Urinary bladder (tissue), 4 donors: ENCODE data around the gene CYP4F2. TPM values are rescaled to one million over a fixed set of nuclear protein-coding genes. Genes with fewer than 3 reads are reported as not detected.
"Not testable (repeated sequence)": the region's sequence is repeated elsewhere in the genome, so short reads cannot be mapped to it uniquely, and the experiment has no call there.

Experiments
- DNase-seq: peaks from one replicate; pipeline ENCODE4 v3.0.0-alpha.2; 2015; ENCODE audit errors: extremely low spot score
- H3K27ac ChIP-seq: one replicate; pipeline ENCODE4 v1.5.1; 2013; ENCODE audit warnings: low read depth, mild to moderate bottlenecking, moderate library complexity
- H3K36me3 ChIP-seq: one replicate; pipeline ENCODE4 v1.6.1; 2013; ENCODE audit warnings: mild to moderate bottlenecking, moderate library complexity; ENCODE audit not compliant: insufficient read depth
- H3K4me1 ChIP-seq: one replicate; pipeline ENCODE4 v1.6.1; 2013; ENCODE audit warnings: mild to moderate bottlenecking, moderate library complexity; ENCODE audit not compliant: insufficient read depth
- H3K4me3 ChIP-seq: one replicate; pipeline ENCODE4 v1.5.1; 2013; ENCODE audit warnings: low read depth, low read length
- whole genome bisulfite sequencing: extraction: QIAGEN DNeasy Blood & Tissue Kit; methylation state at CpG from one replicate; pipeline ENCODE4 v1.1.7; 2013; 5-methylcytosine and 5-hydroxymethylcytosine counted together
- polyA plus RNA-seq: library from polyadenylated mRNA; stranded (reverse); fragments of 200-250 nt; gene quantifications from one replicate; pipeline ENCODE4 v1.2.3, GENCODE V29; 2013
- total RNA-seq: library from RNA; depleted of rRNA; stranded (reverse); fragments of >200 nt; gene quantifications from one replicate; pipeline ENCODE4 v1.2.3, GENCODE V29; 2014
- donor health status: healthy with polysubstance abuse.
- donor health status: healthy.

CYP4F2 gene
- total and polyA plus RNA-seq, 2 donors: 0.18 TPM; not detected in 1

DNA sequence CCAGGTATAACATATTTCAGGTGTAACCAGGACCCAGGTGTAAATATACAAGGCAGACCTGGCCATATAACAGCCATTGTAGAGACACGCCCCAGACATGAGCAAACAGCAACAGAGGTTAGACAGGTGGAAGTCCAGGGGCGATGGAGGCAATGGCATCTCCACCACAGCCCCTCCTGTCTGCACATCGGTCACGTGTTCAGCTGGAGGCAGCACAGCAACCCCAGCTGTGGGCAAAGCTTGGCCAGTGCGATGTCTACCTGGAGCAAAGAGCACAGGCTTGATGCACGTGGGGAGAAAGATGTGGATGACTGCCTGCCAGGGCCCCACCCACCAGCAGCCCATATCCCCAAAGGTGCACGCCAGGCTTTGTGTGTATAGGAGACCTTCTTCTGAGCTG is 4.4 kb downstream of the CYP4F2 start:
- no peak overlapping the region for H3K4me3 ChIP-seq
- no peak overlapping the region for H3K27ac ChIP-seq
- H3K4me1 ChIP-seq: no peaks in the 10 kb centered on the region
- DNase-seq: no peak
- 53% methylated on average over 7 of the region's 7 CpGs for WGBS
- H3K36me3 ChIP-seq: no peaks in the 10 kb centered on the region

DNA sequence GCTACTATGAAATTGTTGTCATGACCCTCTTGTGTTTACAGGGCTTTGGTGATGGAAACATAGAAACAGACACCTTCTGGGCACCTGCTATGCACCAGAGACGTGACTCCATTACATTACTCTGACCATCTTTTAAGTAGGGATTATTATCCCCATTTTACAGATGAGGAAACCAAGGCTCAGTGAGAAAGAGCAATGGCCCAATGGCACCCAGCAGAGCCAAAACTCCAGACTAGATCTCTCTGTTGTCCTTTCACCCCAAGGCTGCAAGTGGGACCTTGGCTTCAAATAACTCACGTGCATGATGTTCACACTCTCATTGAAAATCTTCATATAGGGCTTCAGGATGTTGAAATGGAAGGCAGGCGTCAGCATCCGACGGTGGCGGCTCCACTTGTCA is 5.9 kb downstream of the CYP4F2 start:
- H3K4me3 ChIP-seq: no peak overlapping the region
- no peak overlapping the region for H3K27ac ChIP-seq
- H3K36me3 ChIP-seq: no peaks in the 10 kb centered on the region
- WGBS: 78% methylated on average over 6 of the region's 6 CpGs
- DNase-seq: no peak
- no peaks in the 10 kb centered on the region for H3K4me1 ChIP-seq

DNA sequence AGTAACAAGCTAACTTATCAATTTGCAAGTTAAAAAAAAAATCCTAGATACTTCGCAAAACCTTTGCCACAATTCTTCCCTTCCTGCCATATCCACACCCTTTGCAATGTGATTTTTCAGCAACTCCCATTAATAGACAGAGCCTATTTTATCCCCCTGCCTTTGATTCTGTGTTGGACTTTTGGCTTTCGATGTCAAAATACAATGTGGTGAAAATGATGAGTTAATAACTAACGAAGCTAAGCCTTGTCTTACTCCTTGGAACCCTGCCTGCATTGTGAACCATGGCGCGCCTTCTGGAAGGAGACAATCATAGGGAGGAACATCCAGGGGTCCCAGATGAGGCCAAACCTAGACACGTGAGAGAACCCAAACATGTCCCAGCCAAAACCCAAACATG is 6.4 kb downstream of the CYP4F2 start:
- H3K4me3 ChIP-seq: no peak overlapping the region
- no peak for DNase-seq
- no peak overlapping the region for H3K27ac ChIP-seq
- WGBS: 77% methylated on average over 6 of the region's 6 CpGs
- no peaks in the 10 kb centered on the region for H3K4me1 ChIP-seq
- H3K36me3 ChIP-seq: no peaks in the 10 kb centered on the region

DNA sequence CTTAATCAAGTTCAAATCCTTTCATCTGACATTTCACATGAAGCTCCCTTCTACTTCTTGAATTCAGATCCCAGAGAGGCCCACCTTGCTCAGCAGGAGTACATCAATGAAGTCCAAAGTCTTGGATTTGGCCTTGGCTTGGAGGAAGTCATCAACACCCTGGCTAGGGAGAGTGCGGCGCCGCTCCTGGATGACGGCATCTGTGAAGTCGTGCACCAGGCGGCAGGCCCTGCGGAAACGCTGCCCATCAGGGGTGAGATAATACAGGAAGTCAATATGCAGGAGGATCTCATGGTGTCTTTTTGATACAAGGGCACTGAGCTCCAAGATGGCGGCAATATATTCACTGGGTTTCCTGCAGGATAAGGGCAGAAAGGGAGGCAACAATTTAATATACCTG is 8.5 kb downstream of the CYP4F2 start:
- not testable (repeated sequence) for H3K4me1 ChIP-seq, DNase-seq, H3K36me3 ChIP-seq, H3K27ac ChIP-seq, H3K4me3 ChIP-seq
- 88% methylated on average over 9 of the region's 9 CpGs for WGBS

DNA sequence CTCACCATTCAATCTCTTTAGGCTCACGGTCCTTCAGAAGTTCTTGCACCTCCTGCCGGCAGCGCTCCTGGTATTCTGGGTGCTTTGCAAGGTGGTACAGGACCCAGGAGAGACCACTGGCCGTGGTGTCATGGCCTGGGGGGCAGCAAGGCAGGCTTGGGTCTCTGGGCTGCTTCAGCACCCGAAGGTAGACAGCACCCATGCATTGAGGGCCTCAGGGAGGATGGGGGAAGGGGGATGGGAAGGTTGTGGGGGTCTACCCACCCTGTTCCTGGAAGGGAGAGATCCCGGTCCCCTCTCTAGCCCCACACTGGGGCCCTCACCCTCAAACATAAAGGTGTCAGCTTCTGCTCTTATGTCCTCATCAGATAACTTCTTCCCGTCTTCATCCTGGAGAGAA is 12.0 kb downstream of the CYP4F2 start:
- Histone ChIP-seq H3K27ac (no peak overlapping the region), H3K4me1 (no peaks in the 10 kb centered on the region), H3K36me3 (no peaks in the 10 kb centered on the region), H3K4me3 (no peak overlapping the region)
- whole genome bisulfite sequencing: 75% methylated on average over 7 of the region's 7 CpGs
- DNase-seq: no peak

DNA sequence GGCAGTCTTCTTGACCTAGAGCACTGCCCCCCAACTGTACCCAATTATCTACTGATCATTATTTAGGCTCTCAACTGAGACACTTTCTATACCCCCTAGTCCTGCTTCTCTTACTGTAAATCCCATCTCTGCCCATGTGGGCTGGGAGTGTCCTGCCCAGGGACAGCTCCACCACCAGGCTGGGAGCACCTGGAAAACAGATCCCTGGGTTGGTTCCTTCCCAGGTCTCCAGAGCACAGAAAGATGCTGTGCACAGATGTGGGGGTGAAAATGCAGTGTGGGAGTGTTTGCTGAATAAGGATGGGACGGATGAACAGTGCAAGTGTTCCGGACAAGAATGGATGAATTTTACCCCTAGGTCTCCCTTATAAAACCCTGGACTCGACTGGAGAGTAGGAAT is 12.7 kb downstream of the CYP4F2 start:
- H3K4me3 ChIP-seq: no peak overlapping the region
- H3K27ac ChIP-seq: no peak overlapping the region
- WGBS: 72% methylated on average over 3 of the region's 3 CpGs
- no peak for DNase-seq
- no peaks in the 10 kb centered on the region for H3K4me1 ChIP-seq
- H3K36me3 ChIP-seq: no peaks in the 10 kb centered on the region

DNA sequence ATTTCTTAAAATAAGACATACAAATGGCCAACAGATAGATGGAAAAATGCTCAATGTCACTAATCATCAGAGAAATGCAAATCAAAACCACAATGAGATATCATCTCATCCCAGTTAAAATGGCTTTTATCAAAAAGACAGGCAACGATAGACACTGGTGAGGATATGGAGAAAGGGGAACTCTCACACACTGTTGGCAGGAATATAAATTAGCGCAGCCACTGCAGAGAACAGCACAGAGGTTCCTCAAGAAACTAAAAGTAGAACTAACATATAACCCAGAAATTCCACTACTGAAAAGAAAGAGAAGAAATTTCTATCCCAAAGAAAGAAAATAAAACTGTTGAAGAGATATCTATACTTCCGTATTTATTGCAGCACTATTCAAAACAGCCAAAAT is 14.5 kb downstream of the CYP4F2 start:
- not testable (repeated sequence) for H3K27ac ChIP-seq, H3K36me3 ChIP-seq, H3K4me3 ChIP-seq, H3K4me1 ChIP-seq, DNase-seq
- 71% methylated on average over 3 of the region's 3 CpGs for WGBS

DNA sequence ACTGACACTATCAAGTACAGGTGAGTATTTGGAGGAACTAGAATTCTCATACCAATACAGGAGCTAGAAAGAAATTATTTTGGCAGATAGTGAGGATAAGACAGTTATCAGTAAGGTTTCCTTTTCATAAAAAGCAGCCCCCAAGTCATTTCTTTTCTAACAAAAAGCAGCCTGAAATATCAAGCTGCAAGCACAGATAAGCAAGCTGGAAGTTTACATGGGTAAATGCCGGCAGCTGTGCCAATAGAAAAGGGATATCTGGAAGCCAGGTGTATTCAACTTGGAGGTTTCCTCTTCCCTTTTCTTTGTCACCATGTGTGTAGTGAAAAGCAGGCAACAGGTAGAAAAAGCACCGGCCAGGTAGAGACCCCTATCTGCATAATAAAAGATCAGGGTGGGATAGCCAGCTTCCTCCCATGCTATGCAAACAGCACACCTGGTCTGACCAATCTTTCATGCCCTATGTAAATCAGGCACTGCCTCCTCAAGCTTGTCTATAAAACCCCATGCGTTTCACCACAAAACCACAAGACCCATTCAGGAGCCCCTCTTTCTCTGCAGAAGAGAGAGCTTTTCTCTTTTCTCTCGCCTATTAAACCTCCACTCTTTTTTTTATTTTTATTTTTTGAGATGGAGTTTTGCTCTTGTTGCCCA is 22.9 kb downstream of the CYP4F2 start:
- H3K4me1 ChIP-seq: no peaks in the 10 kb centered on the region
- no peak overlapping the region for H3K4me3 ChIP-seq
- no peak overlapping the region for H3K27ac ChIP-seq
- WGBS: 51% methylated on average over 4 of the region's 4 CpGs
- H3K36me3 ChIP-seq: no peaks in the 10 kb centered on the region
- no peak for DNase-seq

DNA sequence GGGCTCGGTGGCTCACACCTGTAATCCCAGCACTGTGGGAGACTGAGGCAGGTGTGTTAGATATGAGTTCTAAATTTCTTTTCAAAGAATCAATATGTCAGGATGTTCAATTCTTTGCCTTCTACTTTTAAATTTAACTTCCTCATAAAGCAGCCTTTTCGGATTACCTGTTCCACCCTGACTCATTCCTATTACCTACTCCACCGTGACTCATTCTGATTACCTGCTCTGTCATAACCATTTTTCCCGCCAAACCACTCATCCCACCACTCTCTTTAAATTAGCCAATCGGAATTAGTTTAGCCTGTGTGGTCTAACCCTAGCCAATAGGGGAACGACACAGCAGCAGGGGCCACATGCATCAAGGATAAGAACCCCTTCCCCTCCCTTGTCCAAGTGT is 24.1 kb downstream of the CYP4F2 start:
- not testable (repeated sequence) for H3K4me1 ChIP-seq, H3K27ac ChIP-seq, DNase-seq, H3K4me3 ChIP-seq, H3K36me3 ChIP-seq
- 84% methylated on average over 6 of the region's 6 CpGs for WGBS

DNA sequence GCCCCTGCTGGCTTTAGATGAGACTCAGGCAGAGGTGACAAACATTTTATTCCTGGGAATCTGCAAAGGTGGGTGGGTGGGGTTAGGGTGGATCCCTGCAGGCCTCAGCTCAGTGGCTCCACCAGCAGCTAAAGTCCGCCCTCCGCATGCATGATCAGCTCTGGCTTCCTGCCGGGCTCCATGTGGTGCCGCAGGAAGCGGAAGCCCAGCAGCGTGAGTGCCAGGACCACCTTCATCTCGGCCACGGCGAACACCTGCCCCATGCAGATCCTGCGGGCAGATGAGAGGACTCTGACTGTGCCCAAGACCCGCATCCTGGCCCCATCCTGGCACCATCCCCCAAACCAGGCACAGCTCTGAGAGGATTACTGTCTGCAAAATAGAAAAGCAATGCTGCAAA is 26.3 kb downstream of the CYP4F2 start:
- Histone ChIP-seq H3K27ac (no peak overlapping the region), H3K4me3 (no peak overlapping the region), H3K4me1 (no peaks in the 10 kb centered on the region), H3K36me3 (no peaks in the 10 kb centered on the region)
- WGBS: 21% methylated on average over 11 of the region's 11 CpGs
- DNase-seq: no peak

DNA sequence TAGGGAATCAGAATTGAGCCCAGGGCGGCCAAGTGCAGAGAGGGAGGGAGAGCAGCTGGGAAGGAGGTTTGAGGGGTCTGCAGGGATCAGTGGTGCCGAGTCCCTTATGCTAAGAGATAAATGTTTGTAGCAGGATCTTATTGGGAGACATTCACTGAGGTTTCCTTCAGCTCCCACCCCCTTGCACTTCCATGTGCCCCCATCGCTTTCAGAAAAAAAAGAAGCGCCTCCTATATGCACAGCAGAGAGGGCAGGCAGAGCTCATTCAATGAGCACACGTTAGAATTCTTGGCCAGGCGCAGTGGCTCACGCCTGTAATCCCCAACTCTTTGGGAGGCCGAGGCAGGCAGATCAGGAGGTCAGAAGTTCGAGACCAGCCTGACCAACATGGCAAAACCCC is 28.0 kb downstream of the CYP4F2 start:
- Histone ChIP-seq H3K36me3 (no peaks in the 10 kb centered on the region), H3K27ac (no peak overlapping the region), H3K4me1 (no peaks in the 10 kb centered on the region), H3K4me3 (no peak overlapping the region)
- WGBS: 56% methylated on average over 9 of the region's 9 CpGs
- no peak for DNase-seq

DNA sequence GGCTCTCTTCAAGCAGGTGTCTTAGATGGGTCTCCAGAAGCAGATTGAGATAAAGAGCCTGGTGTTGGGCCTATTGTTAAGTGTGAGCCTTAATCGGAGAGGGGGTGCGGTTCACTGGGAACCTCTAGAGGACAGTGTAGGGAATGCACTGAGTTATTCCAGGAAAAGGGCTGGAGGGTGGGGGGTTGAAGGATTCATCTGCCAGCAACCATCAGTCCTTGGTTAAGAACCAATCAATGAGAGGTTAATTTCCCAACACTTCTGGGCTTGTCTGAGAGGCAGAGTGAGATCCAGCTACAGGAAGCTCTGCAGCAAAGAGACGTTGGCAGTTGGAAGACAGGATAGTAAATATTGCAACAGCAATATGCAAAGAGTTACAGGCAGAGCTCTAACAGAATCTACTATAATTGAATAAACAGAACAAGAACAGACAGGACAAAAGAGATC is 28.7 kb downstream of the CYP4F2 start:
- no peak overlapping the region for H3K4me3 ChIP-seq
- no peaks in the 10 kb centered on the region for H3K4me1 ChIP-seq
- H3K36me3 ChIP-seq: no peaks in the 10 kb centered on the region
- WGBS: 3% methylated on average over 3 of the region's 3 CpGs
- no peak overlapping the region for H3K27ac ChIP-seq
- DNase-seq: no peak

DNA sequence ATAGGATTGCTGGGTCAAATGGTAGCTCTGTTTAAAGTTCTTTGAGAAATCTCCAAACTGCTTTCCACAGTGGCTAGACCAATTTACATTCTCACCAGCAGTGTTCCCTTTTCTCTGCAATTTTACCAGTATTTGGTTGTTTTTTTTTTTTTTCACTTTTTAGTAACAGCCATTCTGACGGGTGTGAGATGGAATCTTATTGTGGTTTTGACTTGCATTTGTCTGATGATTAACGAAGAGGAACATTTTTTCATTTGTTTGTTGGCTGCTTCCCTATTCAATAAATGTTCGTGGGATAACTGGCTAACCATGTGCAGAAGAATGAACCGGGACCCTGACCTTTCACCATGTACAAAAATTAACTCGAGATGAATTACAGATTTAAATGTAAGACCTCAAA is 31.2 kb downstream of the CYP4F2 start:
- 62% methylated on average over 5 of the region's 5 CpGs for WGBS
- Histone ChIP-seq H3K4me3 (no peak overlapping the region), H3K4me1 (no peaks in the 10 kb centered on the region), H3K27ac (no peak overlapping the region), H3K36me3 (no peaks in the 10 kb centered on the region)
- no peak for DNase-seq

DNA sequence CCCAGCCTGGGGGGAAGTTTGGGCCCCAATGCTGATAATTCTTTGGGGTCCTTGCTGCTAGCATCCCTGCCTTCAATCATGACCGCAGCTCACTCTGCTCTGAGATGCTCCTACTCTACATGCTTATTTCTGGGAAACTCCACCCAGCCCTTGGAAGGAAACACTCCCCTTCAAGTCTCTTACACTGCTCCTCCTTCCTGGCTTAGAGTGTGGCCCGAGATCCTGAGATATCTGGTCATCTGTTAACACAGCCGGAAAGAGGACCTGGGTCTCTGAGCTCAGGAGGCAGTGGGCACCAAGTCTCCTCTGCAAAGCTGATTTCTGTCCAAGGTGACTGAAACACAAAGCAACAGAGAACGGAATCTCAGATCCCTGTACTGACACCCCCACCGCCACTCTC is 33.0 kb downstream of the CYP4F2 start:
- no peak for DNase-seq
- no peaks in the 10 kb centered on the region for H3K4me1 ChIP-seq

DNA sequence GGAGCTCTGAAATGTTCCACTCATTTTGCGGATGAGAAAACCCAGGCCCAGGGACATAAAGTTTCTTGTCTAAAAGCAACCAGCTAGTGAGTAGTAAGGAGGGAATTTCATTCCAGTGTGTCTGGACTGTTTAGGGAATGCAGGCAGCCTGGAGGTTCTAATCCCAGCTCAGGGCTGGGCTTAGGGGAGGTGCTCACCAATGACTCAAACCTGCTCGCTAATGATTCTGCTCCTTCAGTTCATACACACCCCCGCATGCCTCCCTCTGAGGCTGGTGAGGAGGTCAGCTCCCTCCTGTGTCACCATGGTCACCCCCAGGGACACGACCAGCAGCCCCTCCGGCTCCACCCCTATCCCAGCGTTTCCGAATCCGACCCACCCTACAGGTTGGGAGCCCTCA is 34.6 kb downstream of the CYP4F2 start:
- no peak for DNase-seq
- 82% methylated on average over 8 of the region's 8 CpGs for WGBS
- no peaks in the 10 kb centered on the region for H3K4me1 ChIP-seq
- no peaks in the 10 kb centered on the region for H3K36me3 ChIP-seq
- H3K27ac ChIP-seq: no peak overlapping the region
- no peak overlapping the region for H3K4me3 ChIP-seq

More for the DNA sequence above, 33.0 kb downstream of the CYP4F2 start:
- 43% methylated on average over 5 of the region's 5 CpGs for WGBS
- Histone ChIP-seq H3K36me3 (no peaks in the 10 kb centered on the region), H3K27ac (no peak overlapping the region), H3K4me3 (no peak overlapping the region)
